OCI-LY7 (cell line): ENCODE data around the gene ATXN1L.

Experiments used
- CTCF ChIP-seq: fragments of 200-600 bp; sonication (generic); conservative IDR thresholded peaks from 2 replicates; pipeline ENCODE4 v1.5.1; 2014; ENCODE audit warnings: mild to moderate bottlenecking, antibody characterized with exemption, low read length, moderate library complexity, mixed read lengths
- EZH2phosphoT487 ChIP-seq: fragments of 200-600 bp; sonication (generic); IDR thresholded peaks from 2 replicates; pipeline ENCODE4 v1.6.1; 2018; ENCODE audit warnings: low read depth, borderline replicate concordance, mild to moderate bottlenecking, mixed run types, antibody characterized with exemption, low read length, moderate library complexity, mixed read lengths

GRCh38 chr16:71830359-71830758 lies 15.4 kb upstream of the ATXN1L start:
- TF ChIP-seq CTCF (no peak), EZH2phosphoT487 (no peak)
